Activated B cell treated with CpG ODN at 0.5 μM for 24 hours (primary cell): ENCODE measurements around the gene PDCD11. TPM values are rescaled to one million over a fixed set of nuclear protein-coding genes. Genes with fewer than 3 reads are reported as not detected.

ENCODE experiments used
- ATAC-seq: fragments of 200-7000 bp; cut with Tn5 transposase; one replicate; pipeline ENCODE4 v1.10.0; 2021; ENCODE audit warnings: low read depth, mild to moderate bottlenecking, moderate library complexity
- CTCF ChIA-PET: fragments of 350-600 bp; sonication (Branson Sonifier 250); formaldehyde crosslinking; loops from one replicate; lab custom pipeline; 2021; ENCODE audit warnings: antibody characterized with exemption; lab: Charles Lee
- POLR2A ChIA-PET: fragments of 350-600 bp; sonication (Branson Sonifier 250); formaldehyde crosslinking; loops from one replicate; lab custom pipeline; 2021; ENCODE audit warnings: antibody characterized with exemption; lab: Charles Lee
- DNase-seq: peaks from one replicate; pipeline ENCODE4 v3.0.0; 2022
- H3K27ac Mint-ChIP-seq: one replicate; pipeline ENCODE4 v1.8.0; 2020; ENCODE audit warnings: mixed read lengths
- H3K27me3 Mint-ChIP-seq: one replicate; pipeline ENCODE4 v1.8.0; 2021; ENCODE audit warnings: mixed read lengths
- H3K36me3 Mint-ChIP-seq: one replicate; pipeline ENCODE4 v1.8.0; 2021; ENCODE audit warnings: low read depth, mixed read lengths
- H3K4me1 Mint-ChIP-seq: one replicate; pipeline ENCODE4 v1.8.0; 2021; ENCODE audit warnings: mixed read lengths
- H3K4me3 Mint-ChIP-seq: one replicate; pipeline ENCODE4 v1.8.0; 2020; ENCODE audit warnings: mild to moderate bottlenecking, mixed read lengths
- H3K9me3 Mint-ChIP-seq: one replicate; pipeline ENCODE4 v1.8.0; 2020; ENCODE audit warnings: mixed read lengths
- intact Hi-C: fragments of 100-400 bp; cut with micrococcal nuclease; formaldehyde crosslinking; loops from one replicate; pipeline ENCODE4 v1.15.1; 2024
- total RNA-seq: library from RNA; stranded (reverse); gene quantifications from 2 replicates; pipeline ENCODE4 v1.2.3, GENCODE V29; 2022
- TF ChIP-seq, protein P1 (sequence below): fragments of 200-600 bp; IDR thresholded peaks from one replicate; pipeline ENCODE4 v1.8.0; 2022; ENCODE audit warnings: antibody characterized with exemption, mild to moderate bottlenecking

The PDCD11 gene
- total RNA-seq, 1 donor from 2014 or later, result 66.0 TPM

GRCh38 chr10:103470761-103471653 is 74.6 kb downstream of the PDCD11 start:
- H3K27ac Mint-ChIP-seq, result peak overlapping the region; percentile 96
- POLR2A ChIA-PET, result interaction anchor here (0.6 to 4.4 kb wide), 12 partner anchors 9 to 1077 kb away, joined by 3 to 58 read pairs (median 4); partner anchors contain the start of genes BORCS7, CALHM2, NEURL1 and NT5C2
- no peaks in the 10 kb centered on the region for H3K36me3 Mint-ChIP-seq
- H3K4me1 Mint-ChIP-seq, result peaks cover 72% of the 10 kb centered on the region
- TF ChIP-seq, protein P1, sequence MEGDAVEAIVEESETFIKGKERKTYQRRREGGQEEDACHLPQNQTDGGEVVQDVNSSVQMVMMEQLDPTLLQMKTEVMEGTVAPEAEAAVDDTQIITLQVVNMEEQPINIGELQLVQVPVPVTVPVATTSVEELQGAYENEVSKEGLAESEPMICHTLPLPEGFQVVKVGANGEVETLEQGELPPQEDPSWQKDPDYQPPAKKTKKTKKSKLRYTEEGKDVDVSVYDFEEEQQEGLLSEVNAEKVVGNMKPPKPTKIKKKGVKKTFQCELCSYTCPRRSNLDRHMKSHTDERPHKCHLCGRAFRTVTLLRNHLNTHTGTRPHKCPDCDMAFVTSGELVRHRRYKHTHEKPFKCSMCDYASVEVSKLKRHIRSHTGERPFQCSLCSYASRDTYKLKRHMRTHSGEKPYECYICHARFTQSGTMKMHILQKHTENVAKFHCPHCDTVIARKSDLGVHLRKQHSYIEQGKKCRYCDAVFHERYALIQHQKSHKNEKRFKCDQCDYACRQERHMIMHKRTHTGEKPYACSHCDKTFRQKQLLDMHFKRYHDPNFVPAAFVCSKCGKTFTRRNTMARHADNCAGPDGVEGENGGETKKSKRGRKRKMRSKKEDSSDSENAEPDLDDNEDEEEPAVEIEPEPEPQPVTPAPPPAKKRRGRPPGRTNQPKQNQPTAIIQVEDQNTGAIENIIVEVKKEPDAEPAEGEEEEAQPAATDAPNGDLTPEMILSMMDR, result no peak
- intact Hi-C loops, result loop anchor here (1.0 to 10.0 kb wide), 5 partner anchors 11 to 826 kb away; partner anchors contain the start of genes CALHM2, STN1 and TRIM8
- ATAC-seq (peak; percentile 76), DNase-seq (peak; percentile 70)
- H3K9me3 Mint-ChIP-seq, result no peaks in the 10 kb centered on the region
- CTCF ChIA-PET, result interaction anchor here (1.2 to 2.0 kb wide), 4 partner anchors 18 to 55 kb away, joined by 3 to 8 read pairs (median 3); partner anchors contain the start of gene CALHM2
- no peaks in the 10 kb centered on the region for H3K27me3 Mint-ChIP-seq
- peak overlapping the region; percentile 75 for H3K4me3 Mint-ChIP-seq

DNA sequence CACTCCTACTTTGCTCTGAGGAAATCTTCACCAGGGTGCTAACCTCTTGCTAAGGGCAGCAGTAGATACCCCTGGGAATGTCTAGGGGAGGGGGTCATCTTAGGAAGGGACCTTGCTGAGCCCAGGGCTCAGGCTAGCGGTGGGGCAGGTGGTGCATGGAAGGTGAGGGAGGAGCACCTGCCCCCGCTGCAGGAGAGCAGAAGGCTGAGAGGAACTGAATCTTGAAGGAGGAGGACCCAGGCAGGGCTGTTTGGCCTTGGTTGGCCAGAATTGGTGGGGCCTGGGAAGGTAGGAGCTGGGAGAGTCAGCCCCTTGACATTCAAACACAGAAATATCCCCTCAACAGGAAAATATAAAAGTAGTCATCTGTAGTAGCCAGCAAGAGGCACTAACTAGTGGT is 75.6 kb downstream of the PDCD11 start:
- intact Hi-C loops, result loop anchor here (5.0 to 10.0 kb wide), 3 partner anchors 35 to 827 kb away; partner anchors contain the start of genes STN1 and TRIM8
- Mint-ChIP-seq H3K9me3 (no peaks in the 10 kb centered on the region), H3K36me3 (no peaks in the 10 kb centered on the region), H3K27ac (peak overlapping the region; percentile 96), H3K4me1 (peaks cover 66% of the 10 kb centered on the region), H3K4me3 (peak overlapping the region; percentile 75), H3K27me3 (no peaks in the 10 kb centered on the region)
- ChIA-PET CTCF (interaction anchor here (1.2 to 2.0 kb wide), 5 partner anchors 11 to 56 kb away, joined by 3 to 8 read pairs (median 3); partner anchors contain the start of gene CALHM2), POLR2A (interaction anchor here (0.6 to 4.4 kb wide), 12 partner anchors 10 to 634 kb away, joined by 3 to 58 read pairs (median 4); partner anchors contain the start of genes BORCS7, CALHM2, NEURL1 and TAF5)
- ATAC-seq (peak; percentile 20), DNase-seq (peak; percentile 35)
- TF ChIP-seq, protein P1, result no peak

- CTCF ChIA-PET, result no interaction called here
- no peak for DNase-seq
- no peak for ATAC-seq
- no peaks in the 10 kb centered on the region for H3K9me3 Mint-ChIP-seq
- intact Hi-C loops, result loop anchor here (5.0 to 10.0 kb wide), 3 partner anchors 36 to 828 kb away; partner anchors contain the start of genes STN1 and TRIM8
- H3K27ac Mint-ChIP-seq, result no peak overlapping the region
- no peak overlapping the region for H3K4me3 Mint-ChIP-seq
- H3K4me1 Mint-ChIP-seq, result peaks cover 53% of the 10 kb centered on the region
- POLR2A ChIA-PET, result interaction anchor here (4.4 kb wide), 1 partner anchor 20 kb away, joined by 58 read pairs; the partner anchor contains the start of gene CALHM2
- H3K27me3 Mint-ChIP-seq, result no peaks in the 10 kb centered on the region
- no peaks in the 10 kb centered on the region for H3K36me3 Mint-ChIP-seq
- TF ChIP-seq, protein P1, result no peak
Observed at GRCh38 chr10:103473261-103473671, 76.8 kb downstream of the PDCD11 start.

DNA sequence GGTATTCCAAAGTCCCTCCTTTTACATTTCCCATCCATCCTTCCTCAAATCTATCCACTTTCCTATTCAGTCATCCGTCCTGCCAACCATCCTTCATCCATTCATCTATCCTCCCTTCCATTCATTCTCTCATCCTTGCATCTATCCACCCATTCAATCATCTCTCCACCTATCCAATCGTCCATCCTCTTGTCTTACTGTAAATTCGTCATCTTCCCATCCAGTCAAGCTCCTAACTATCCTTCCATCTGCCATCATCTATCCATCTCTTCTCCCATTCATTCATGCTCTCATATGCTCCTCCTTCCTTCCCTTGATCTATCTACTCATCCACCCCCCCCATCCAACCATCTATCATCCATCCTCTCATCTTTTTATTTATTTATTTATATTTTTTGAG is 77.7 kb downstream of the PDCD11 start:
- ChIA-PET CTCF (interaction anchor here (0.8 to 4.7 kb wide), 2 partner anchors 12 to 58 kb away, joined by 3 to 24 read pairs; no protein-coding TSS in a partner anchor), POLR2A (no interaction called here)
- intact Hi-C loops, result loop anchor here (5.0 to 10.0 kb wide), 3 partner anchors 37 to 829 kb away; partner anchors contain the start of genes STN1 and TRIM8
- Mint-ChIP-seq H3K27ac (peak overlapping the region; percentile 5), H3K27me3 (no peaks in the 10 kb centered on the region), H3K9me3 (no peaks in the 10 kb centered on the region), H3K4me1 (peaks cover 45% of the 10 kb centered on the region), H3K4me3 (no peak overlapping the region), H3K36me3 (no peaks in the 10 kb centered on the region)
- no peak for ATAC-seq
- DNase-seq, result no peak
- TF ChIP-seq, protein P1, result no peak
